ENCODE data around the gene GGA2.

DNA sequence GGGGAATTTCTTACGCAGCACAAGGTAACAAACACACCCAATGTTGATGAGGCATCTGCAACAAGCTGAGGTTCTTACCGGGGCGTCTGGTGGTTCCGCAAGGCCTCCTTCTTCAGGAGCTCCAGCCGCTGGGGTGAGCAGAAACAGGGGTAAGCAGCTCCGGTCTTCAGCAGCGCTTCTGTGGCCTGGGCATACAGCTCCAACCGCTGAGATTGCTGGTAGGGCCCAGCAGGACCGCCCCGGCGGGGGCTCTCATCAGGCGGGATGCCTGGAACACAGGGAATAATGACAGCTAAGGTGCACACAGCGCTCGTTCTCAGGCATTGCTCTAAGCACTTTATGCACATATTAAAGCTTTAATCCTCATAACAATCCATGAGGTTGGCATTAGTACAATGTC is 34.1 kb upstream of the GGA2 start:
- no peak for TF ChIP-seq EZH2 (IDR thresholded peaks at IDR 0.05; ENCODE audit: low read depth)
- TF ChIP-seq CTCF (conservative IDR thresholded peaks at IDR 0.05): no peak
